Muscle of leg (tissue), 11 donors: Measurements from ENCODE around the gene SH3RF3. TPM values are rescaled to one million over a fixed set of nuclear protein-coding genes. Genes with fewer than 3 reads are reported as not detected.

ENCODE experiments used
- DNase-seq: peaks from one replicate; pipeline ENCODE4 v3.0.0; 2013
- H3K27ac ChIP-seq: one replicate; pipeline ENCODE4 v1.5.1; 2013; ENCODE audit warnings: mild to moderate bottlenecking, low read length, control low read depth
- H3K27me3 ChIP-seq: one replicate; pipeline ENCODE4 v1.6.1; 2013; ENCODE audit warnings: low read length; ENCODE audit not compliant: control insufficient read depth, insufficient read depth
- H3K36me3 ChIP-seq: one replicate; pipeline ENCODE4 v1.6.1; 2013; ENCODE audit warnings: low read length; ENCODE audit not compliant: control insufficient read depth, insufficient read depth
- H3K4me1 ChIP-seq: one replicate; pipeline ENCODE4 v1.6.1; 2013; ENCODE audit warnings: low read length; ENCODE audit not compliant: control insufficient read depth, insufficient read depth
- H3K4me3 ChIP-seq: one replicate; pipeline ENCODE4 v1.5.1; 2013; ENCODE audit warnings: low read length, control low read depth
- H3K9me3 ChIP-seq: replicated peaks from 2 replicates; pipeline ENCODE4 v1.6.1; 2013; ENCODE audit warnings: low read depth, low read length; ENCODE audit not compliant: control insufficient read depth
- WGBS: methylation state at CpG from one replicate; pipeline ENCODE4 v1.1.5; 2013; ENCODE audit warnings: missing lambda C conversion rate; ENCODE audit not compliant: insufficient coverage; 5-methylcytosine and 5-hydroxymethylcytosine counted together
- polyA plus RNA-seq, 8 donors: library from polyadenylated mRNA; unstranded; fragments of 120-200 nt; gene quantifications; one replicate each; pipeline versions ENCODE4 v1.2.1 to v1.2.3, GENCODE V29; 2013; ENCODE audit warnings: inconsistent platforms in 1 of 8, low replicate concordance in 1 of 8; ENCODE audit not compliant: insufficient read length in 8 of 8, insufficient read depth in 1 of 8
- total RNA-seq: library from RNA; stranded (reverse); fragments of 120-200 nt; gene quantifications from one replicate; pipeline ENCODE4 v1.2.4, GENCODE V29; 2013

Gene SH3RF3
- total and polyA plus RNA-seq, 9 donors = 2.7 to 6.8 (median 4.7) TPM

- DNase-seq = no peak
- H3K9me3 ChIP-seq = no peaks in the 10 kb centered on the region
- 92% methylated on average over 13 of the region's 17 CpGs for WGBS
- no peaks in the 10 kb centered on the region for H3K27me3 ChIP-seq
- H3K4me3 ChIP-seq = no peak overlapping the region
- peaks cover 46% of the 10 kb centered on the region for H3K4me1 ChIP-seq
- H3K27ac ChIP-seq = no peak overlapping the region
- no peaks in the 10 kb centered on the region for H3K36me3 ChIP-seq
These were observed 323.6 kb downstream of the SH3RF3 start for GRCh38 chr2:109452318-109453305.

- no peak overlapping the region for H3K4me3 ChIP-seq
- H3K9me3 ChIP-seq = no peaks in the 10 kb centered on the region
- H3K27ac ChIP-seq = no peak overlapping the region
- H3K36me3 ChIP-seq = no peaks in the 10 kb centered on the region
- DNase-seq = no peak
- 90% methylated on average over 13 of the region's 15 CpGs for WGBS
- H3K27me3 ChIP-seq = no peaks in the 10 kb centered on the region
- peaks cover 43% of the 10 kb centered on the region for H3K4me1 ChIP-seq
These were observed 324.5 kb downstream of the SH3RF3 start for GRCh38 chr2:109453371-109453995.

GRCh38 chr2:109454304-109454703 lies 325.3 kb downstream of the SH3RF3 start:
- H3K9me3 ChIP-seq = no peaks in the 10 kb centered on the region

GRCh38 chr2:109454765-109455394 lies 325.9 kb downstream of the SH3RF3 start:
- WGBS = 100% methylated on average over 2 of the region's 7 CpGs
- no peaks in the 10 kb centered on the region for H3K27me3 ChIP-seq
- H3K4me1 ChIP-seq = peaks cover 33% of the 10 kb centered on the region

More at GRCh38 chr2:109454304-109454703, 325.3 kb downstream of the SH3RF3 start:
- H3K4me1 ChIP-seq = peaks cover 37% of the 10 kb centered on the region
- no peak for DNase-seq
- H3K4me3 ChIP-seq = no peak overlapping the region
- no peaks in the 10 kb centered on the region for H3K27me3 ChIP-seq
- no peaks in the 10 kb centered on the region for H3K36me3 ChIP-seq
- no peak overlapping the region for H3K27ac ChIP-seq
- 79% methylated on average over 2 of the region's 6 CpGs for WGBS

GRCh38 chr2:109455731-109456691 lies 327.0 kb downstream of the SH3RF3 start:
- Histone ChIP-seq H3K36me3 (peaks cover 2% of the 10 kb centered on the region), H3K4me3 (no peak overlapping the region), H3K9me3 (no peaks in the 10 kb centered on the region), H3K27me3 (no peaks in the 10 kb centered on the region), H3K4me1 (peaks cover 37% of the 10 kb centered on the region), H3K27ac (no peak overlapping the region)
- WGBS = 68% methylated on average over 19 of the region's 21 CpGs
- peak; percentile 40 for DNase-seq

More at GRCh38 chr2:109454765-109455394, 325.9 kb downstream of the SH3RF3 start:
- no peak for DNase-seq
- Histone ChIP-seq H3K9me3 (no peaks in the 10 kb centered on the region), H3K36me3 (no peaks in the 10 kb centered on the region), H3K27ac (no peak overlapping the region), H3K4me3 (no peak overlapping the region)

DNA sequence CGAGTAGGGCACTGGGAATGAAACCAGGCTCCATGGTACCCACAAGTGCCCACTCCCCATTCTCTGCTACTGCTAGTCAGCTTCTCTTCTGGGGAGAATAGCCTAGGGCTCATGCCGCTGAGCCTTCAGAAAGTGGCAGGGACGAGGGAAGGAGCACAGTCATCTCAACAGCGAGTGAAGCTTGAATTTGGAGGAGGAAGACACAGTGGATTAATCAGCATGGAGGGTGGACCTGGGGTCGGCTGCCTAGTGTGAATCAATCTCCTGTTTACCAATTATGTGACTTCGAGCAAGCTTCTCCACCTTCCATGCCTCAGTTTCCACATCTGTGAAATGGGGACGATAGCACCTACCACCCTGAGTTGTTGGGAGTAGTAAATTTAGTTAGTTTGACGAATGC lies 327.8 kb downstream of the SH3RF3 start:
- H3K27me3 ChIP-seq = no peaks in the 10 kb centered on the region
- DNase-seq = no peak
- peaks cover 31% of the 10 kb centered on the region for H3K4me1 ChIP-seq
- no peak overlapping the region for H3K27ac ChIP-seq
- H3K36me3 ChIP-seq = peaks cover 2% of the 10 kb centered on the region
- no peak overlapping the region for H3K4me3 ChIP-seq
- 100% methylated on average over 1 of the region's 8 CpGs for WGBS
- H3K9me3 ChIP-seq = no peaks in the 10 kb centered on the region

DNA sequence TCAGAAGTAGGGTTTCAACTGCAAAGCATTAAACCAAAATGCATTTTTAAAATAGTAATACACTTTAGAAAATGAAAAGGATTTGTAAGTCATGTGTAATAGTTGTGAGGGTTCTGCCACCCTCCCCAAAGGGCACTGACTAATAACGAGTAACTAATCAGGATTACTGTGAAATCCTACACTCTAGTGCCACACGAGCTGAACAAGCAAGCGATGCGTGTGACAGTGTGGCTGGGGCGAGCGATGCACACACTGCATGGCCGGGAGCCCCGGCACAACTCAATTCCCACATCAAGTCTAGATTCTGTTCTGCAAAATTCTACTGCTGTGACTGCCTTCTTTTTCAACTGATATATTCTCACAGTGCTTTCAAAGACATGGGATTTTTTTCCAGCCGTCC lies 328.4 kb downstream of the SH3RF3 start:
- WGBS = 67% methylated on average over 8 of the region's 9 CpGs
- H3K27me3 ChIP-seq = no peaks in the 10 kb centered on the region
- peaks cover 27% of the 10 kb centered on the region for H3K4me1 ChIP-seq
- DNase-seq = no peak
- H3K27ac ChIP-seq = no peak overlapping the region
- no peaks in the 10 kb centered on the region for H3K9me3 ChIP-seq
- H3K4me3 ChIP-seq = no peak overlapping the region
- peaks cover 2% of the 10 kb centered on the region for H3K36me3 ChIP-seq

- Histone ChIP-seq H3K4me3 (no peak overlapping the region), H3K27me3 (no peaks in the 10 kb centered on the region), H3K9me3 (no peaks in the 10 kb centered on the region), H3K36me3 (peaks cover 2% of the 10 kb centered on the region), H3K4me1 (peaks cover 27% of the 10 kb centered on the region), H3K27ac (no peak overlapping the region)
- no peak for DNase-seq
- 88% methylated on average over 1 of the region's 7 CpGs for WGBS
These were observed 328.8 kb downstream of the SH3RF3 start for GRCh38 chr2:109457794-109458193.

DNA sequence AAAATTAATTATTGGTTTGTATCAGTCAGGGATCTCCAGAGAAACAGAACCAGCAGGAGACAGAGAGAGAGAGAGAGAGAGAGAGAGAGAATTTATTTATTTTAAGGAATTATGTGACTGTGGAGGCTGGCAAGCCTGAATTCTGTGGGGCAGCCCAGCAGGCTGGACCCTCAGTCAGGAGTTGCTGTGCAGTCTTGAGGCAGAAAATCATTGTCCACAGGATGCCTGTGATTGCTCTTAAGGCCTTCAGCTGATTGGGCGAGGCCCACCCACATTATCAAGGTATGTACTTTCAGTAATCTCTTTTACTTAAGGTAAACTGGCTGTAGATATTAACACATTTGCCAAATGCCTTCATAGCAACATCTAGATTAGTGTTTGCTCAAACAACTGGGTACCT lies 329.5 kb downstream of the SH3RF3 start:
- H3K4me1 ChIP-seq = peaks cover 27% of the 10 kb centered on the region
- peaks cover 2% of the 10 kb centered on the region for H3K36me3 ChIP-seq
- H3K4me3 ChIP-seq = no peak overlapping the region
- no peaks in the 10 kb centered on the region for H3K27me3 ChIP-seq
- H3K27ac ChIP-seq = no peak overlapping the region
- WGBS = no CpG with 5 or more reads among the region's 1 CpG
- DNase-seq = no peak
- H3K9me3 ChIP-seq = no peaks in the 10 kb centered on the region
